Measurements from ENCODE around the gene TMEM178B. TPM values are rescaled to one million over a fixed set of nuclear protein-coding genes. Genes with fewer than 3 reads are reported as not detected.

TMEM178B gene
- polyA plus RNA-seq, 1 of the 3 experiments (the other 2 are of a cell fraction), result 0.20 TPM

GRCh38 chr7:141094336-141095070 is 20.6 kb downstream of the TMEM178B start:
- Histone ChIP-seq H4K20me1 (ENCODE audit: insufficient read depth) (no peaks in the 10 kb centered on the region), H3K79me2 (ENCODE audit: insufficient read depth) (no peaks in the 10 kb centered on the region), H3K27ac (ENCODE audit: low read depth in 2 of 2, low read length in 1 of 2) (no peak overlapping the region; a peak in 1 of 4 replicates), H3K27me3 (ENCODE audit: insufficient read depth) (no peaks in the 10 kb centered on the region), H3K4me1 (ENCODE audit: control insufficient read depth in 1 of 2, insufficient read depth in 2 of 2, low read depth in 1 of 2, low read length in 1 of 2) (no peaks in the 10 kb centered on the region), H3K4me3 (ENCODE audit: low read depth in 2 of 2, low read length in 1 of 2) (no peak overlapping the region), H2AFZ (ENCODE audit: low read depth) (no peak overlapping the region), H3K4me2 (no peak overlapping the region), H3F3A (replicated peaks; ENCODE audit: insufficient read depth) (no peaks in the 10 kb centered on the region), H3K9ac (no peak overlapping the region), H3K36me3 (replicated peaks in 1 of 2; ENCODE audit: control insufficient read depth in 1 of 2, insufficient read depth in 2 of 2, low read length in 1 of 2) (no peaks in the 10 kb centered on the region), H3K9me2 (no peaks in the 10 kb centered on the region), H3K9me3 (no peaks in the 10 kb centered on the region)
- no peak for DNase-seq
- POLR2A ChIA-PET, result no interaction called here
- 15% methylated on average over 3 of the region's 3 CpGs for WGBS (ENCODE audit: low lambda C conversion rate)
- TF ChIP-seq SIN3A (IDR thresholded peaks at IDR 0.05; ENCODE audit: borderline replicate concordance, low read depth, low read length) (no peak), GATA2 (CRISPR knock-in tag; IDR thresholded peaks at IDR 0.05) (no peak), USF1 (IDR thresholded peaks at IDR 0.05; ENCODE audit: borderline replicate concordance, low read depth) (no peak), REST (IDR thresholded peaks at IDR 0.05; ENCODE audit: low read depth, low read length) (no peak), USF2 (IDR thresholded peaks at IDR 0.05; ENCODE audit: borderline replicate concordance, low read depth, low read length) (no peak), MXI1 (IDR thresholded peaks at IDR 0.05; ENCODE audit: low read depth, low read length) (no peak), IRF3 (IDR thresholded peaks at IDR 0.05; ENCODE audit: low read depth, low read length) (no peak), TAF1 (IDR thresholded peaks at IDR 0.05; ENCODE audit: borderline replicate concordance, low read depth, low read length) (no peak)
- CTCF ChIA-PET, result interaction anchor here (1.0 to 2.8 kb wide), 3 partner anchors 19 to 439 kb away, joined by 3 to 9 read pairs (median 4); no protein-coding TSS in a partner anchor

All from SK-N-SH (cell line).